Measurements from ENCODE around the gene KRAS. TPM values are rescaled to one million over a fixed set of nuclear protein-coding genes. Genes with fewer than 3 reads are reported as not detected.

KRAS gene
- total and polyA plus RNA-seq, 2 of the 4 experiments (the other 2 are of a cell fraction), result 9.3 to 10.7 TPM

- Histone ChIP-seq H3K27me3 (ENCODE audit: control insufficient read depth, insufficient read depth, low read length) (no peaks in the 10 kb centered on the region), H2AFZ (replicated peaks; ENCODE audit: low read length, poor library complexity) (no peak overlapping the region), H3K56ac (ENCODE audit: extremely low read depth, insufficient read depth, low read length) (no peak overlapping the region), H3K18ac (ENCODE audit: low read depth, low read length) (no peak overlapping the region), H2BK5ac (ENCODE audit: low read depth, low read length, poor library complexity, severe bottlenecking) (peak overlapping the region; percentile 47), H3K4me2 (ENCODE audit: low read depth, low read length) (no peak overlapping the region), H2AK9ac (replicated peaks; ENCODE audit: low read depth, low read length, poor library complexity) (no peak overlapping the region), H3K4me3 (ENCODE audit: insufficient read depth, low read depth, low read length) (no peak overlapping the region), H3K4me1 (ENCODE audit: control insufficient read depth, insufficient read depth, low read length) (peaks cover 6% of the 10 kb centered on the region), H4K8ac (ENCODE audit: low read depth in 2 of 2, low read length in 2 of 2) (no peak overlapping the region), H3K4ac (ENCODE audit: low read depth, low read length) (no peak overlapping the region), H3K9me1 (ENCODE audit: insufficient read depth, low read length) (0 out of 2 replicates have a peak, but pooled peaks cover 2% of the 10 kb centered on the region), H3K9me3 (ENCODE audit: control insufficient read depth, insufficient read depth, low read length) (no peaks in the 10 kb centered on the region), H3K27ac (ENCODE audit: insufficient read depth, low read length) (no peak overlapping the region), H4K5ac (ENCODE audit: low read depth, low read length) (no peak overlapping the region), H3K9ac (ENCODE audit: low read depth, low read length) (no peak overlapping the region), H2BK120ac (ENCODE audit: low read depth, low read length) (no peak overlapping the region), H3K14ac (replicated peaks; ENCODE audit: low read depth, low read length) (no peak overlapping the region), H2AK5ac (ENCODE audit: low read depth, low read length) (no peak overlapping the region), H2BK15ac (ENCODE audit: low read depth, low read length) (no peak overlapping the region), H3K79me1 (ENCODE audit: low read depth in 1 of 2, low read length in 2 of 2) (peaks cover 6 to 60% of the 10 kb centered on the region in 2 experiments; a peak in 3 of 4 replicates), H3K23ac (ENCODE audit: low read depth, low read length) (no peak overlapping the region), H4K20me1 (ENCODE audit: insufficient read depth, low read length) (peaks cover 15% of the 10 kb centered on the region; the same call in 1 of the 2 replicates), H4K91ac (ENCODE audit: insufficient read depth, low read depth, low read length) (no peak overlapping the region), H3K36me3 (ENCODE audit: control insufficient read depth, insufficient read depth, low read length) (peaks cover 3% of the 10 kb centered on the region), H2BK20ac (ENCODE audit: low read depth, low read length) (no peak overlapping the region)
- no peak for ATAC-seq (ENCODE audit: low read depth)
- dilution Hi-C loops (cut with HindIII; ENCODE audit: low sequenced_read_pairs, unreplicated experiment) (no loop called here), in situ Hi-C loops (cut with MboI; ENCODE audit: low sequenced_read_pairs) (loop anchor here (25.0 kb wide), 1 partner anchor 794 kb away; no protein-coding TSS in a partner anchor), intact Hi-C loops (cut with micrococcal nuclease) (loop anchor here (10.0 kb wide), 2 partner anchors 311 to 781 kb away; partner anchors contain the start of gene LMNTD1)
- no peak for DNase-seq
- no TSS peak for BruUV-seq (replicated peaks)
- ChIA-PET POLR2A (ENCODE audit: unreplicated experiment) (no interaction called here), CTCF (no interaction called here)
- TF ChIP-seq MAZ (IDR thresholded peaks at IDR 0.05; ENCODE audit: borderline replicate concordance, low read depth, low read length) (no peak), USF2 (IDR thresholded peaks at IDR 0.05; ENCODE audit: low read depth, low read length) (no peak), SMC3 (IDR thresholded peaks at IDR 0.05; ENCODE audit: low read depth, low read length) (no peak), CHD1 (IDR thresholded peaks at IDR 0.05; ENCODE audit: low read depth, low read length) (no peak), BHLHE40 (IDR thresholded peaks at IDR 0.05; ENCODE audit: low read depth, low read length) (no peak), RAD21 (IDR thresholded peaks at IDR 0.05; ENCODE audit: low read length) (no peak), POLR2A (IDR thresholded peaks at IDR 0.05; ENCODE audit: low read depth, low read length) (no peak)
- TF ChIP-seq, protein P1, sequence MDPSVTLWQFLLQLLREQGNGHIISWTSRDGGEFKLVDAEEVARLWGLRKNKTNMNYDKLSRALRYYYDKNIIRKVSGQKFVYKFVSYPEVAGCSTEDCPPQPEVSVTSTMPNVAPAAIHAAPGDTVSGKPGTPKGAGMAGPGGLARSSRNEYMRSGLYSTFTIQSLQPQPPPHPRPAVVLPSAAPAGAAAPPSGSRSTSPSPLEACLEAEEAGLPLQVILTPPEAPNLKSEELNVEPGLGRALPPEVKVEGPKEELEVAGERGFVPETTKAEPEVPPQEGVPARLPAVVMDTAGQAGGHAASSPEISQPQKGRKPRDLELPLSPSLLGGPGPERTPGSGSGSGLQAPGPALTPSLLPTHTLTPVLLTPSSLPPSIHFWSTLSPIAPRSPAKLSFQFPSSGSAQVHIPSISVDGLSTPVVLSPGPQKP (IDR thresholded peaks at IDR 0.05; ENCODE audit: borderline replicate concordance, low read depth, low read length), result no peak
Measured at GRCh38 chr12:25243680-25243990, 7.1 kb downstream of the KRAS start.
